CD4-positive, alpha-beta T cell treated with Interferon gamma for 1 hour (primary cell): Measurements from ENCODE around the gene ANAPC1.
A peak's percentile ranks its signal among the peaks of the same experiment; 100 is the strongest.
"Not testable (repeated sequence)": the region's sequence is repeated elsewhere in the genome, so short reads cannot be mapped to it uniquely, and the experiment has no call there.

ENCODE experiments used
- DNase-seq: peaks from one replicate; pipeline ENCODE4 v3.0.0-alpha.2; 2020

The ANAPC1 gene, protein sequence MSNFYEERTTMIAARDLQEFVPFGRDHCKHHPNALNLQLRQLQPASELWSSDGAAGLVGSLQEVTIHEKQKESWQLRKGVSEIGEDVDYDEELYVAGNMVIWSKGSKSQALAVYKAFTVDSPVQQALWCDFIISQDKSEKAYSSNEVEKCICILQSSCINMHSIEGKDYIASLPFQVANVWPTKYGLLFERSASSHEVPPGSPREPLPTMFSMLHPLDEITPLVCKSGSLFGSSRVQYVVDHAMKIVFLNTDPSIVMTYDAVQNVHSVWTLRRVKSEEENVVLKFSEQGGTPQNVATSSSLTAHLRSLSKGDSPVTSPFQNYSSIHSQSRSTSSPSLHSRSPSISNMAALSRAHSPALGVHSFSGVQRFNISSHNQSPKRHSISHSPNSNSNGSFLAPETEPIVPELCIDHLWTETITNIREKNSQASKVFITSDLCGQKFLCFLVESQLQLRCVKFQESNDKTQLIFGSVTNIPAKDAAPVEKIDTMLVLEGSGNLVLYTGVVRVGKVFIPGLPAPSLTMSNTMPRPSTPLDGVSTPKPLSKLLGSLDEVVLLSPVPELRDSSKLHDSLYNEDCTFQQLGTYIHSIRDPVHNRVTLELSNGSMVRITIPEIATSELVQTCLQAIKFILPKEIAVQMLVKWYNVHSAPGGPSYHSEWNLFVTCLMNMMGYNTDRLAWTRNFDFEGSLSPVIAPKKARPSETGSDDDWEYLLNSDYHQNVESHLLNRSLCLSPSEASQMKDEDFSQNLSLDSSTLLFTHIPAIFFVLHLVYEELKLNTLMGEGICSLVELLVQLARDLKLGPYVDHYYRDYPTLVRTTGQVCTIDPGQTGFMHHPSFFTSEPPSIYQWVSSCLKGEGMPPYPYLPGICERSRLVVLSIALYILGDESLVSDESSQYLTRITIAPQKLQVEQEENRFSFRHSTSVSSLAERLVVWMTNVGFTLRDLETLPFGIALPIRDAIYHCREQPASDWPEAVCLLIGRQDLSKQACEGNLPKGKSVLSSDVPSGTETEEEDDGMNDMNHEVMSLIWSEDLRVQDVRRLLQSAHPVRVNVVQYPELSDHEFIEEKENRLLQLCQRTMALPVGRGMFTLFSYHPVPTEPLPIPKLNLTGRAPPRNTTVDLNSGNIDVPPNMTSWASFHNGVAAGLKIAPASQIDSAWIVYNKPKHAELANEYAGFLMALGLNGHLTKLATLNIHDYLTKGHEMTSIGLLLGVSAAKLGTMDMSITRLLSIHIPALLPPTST (N-terminal part only)

DNA sequence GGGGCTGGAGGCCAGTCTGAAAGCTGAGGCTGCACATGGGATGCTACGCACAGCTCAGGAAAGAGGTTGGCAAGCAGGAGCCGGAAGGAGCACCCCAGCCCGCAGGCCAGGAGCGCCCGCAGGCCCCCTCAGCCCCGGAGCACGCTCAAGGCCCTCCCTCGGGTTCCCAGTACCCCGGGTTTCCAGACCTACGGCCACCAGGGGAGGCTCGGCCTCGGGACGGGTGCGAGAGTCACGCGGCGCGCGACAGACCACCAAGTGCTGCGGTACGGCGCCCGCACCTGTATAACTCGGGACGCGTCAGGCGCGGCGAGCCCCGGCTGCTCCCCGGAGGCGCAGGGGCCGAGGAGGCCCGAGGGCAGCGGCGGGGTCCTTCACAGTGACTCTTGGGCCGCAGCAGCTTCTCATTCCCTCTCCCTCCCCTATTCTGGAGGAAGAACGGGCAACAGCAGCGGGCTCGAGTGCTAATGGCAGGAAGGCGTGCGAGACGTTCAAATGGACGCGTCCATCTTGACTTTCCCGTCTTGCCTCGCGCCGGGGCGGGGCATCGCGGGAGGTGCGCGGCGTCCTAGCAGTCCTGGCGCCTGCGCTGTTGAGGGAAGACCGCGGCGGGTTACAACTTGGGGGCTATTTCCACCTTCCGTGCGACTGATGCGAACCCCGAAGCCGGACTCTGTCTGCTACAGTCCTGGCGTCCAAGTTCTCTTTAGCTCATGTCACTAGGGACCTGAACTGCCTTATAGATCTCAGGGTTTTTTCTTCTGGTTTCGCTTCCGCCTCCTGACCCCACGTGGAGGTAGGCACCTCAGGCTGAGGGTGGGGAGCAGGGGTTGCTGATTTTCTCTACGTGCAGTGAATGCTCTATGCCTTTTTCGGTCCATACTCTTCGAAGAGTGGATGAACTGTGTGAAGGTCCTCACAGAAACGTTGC lies at the start of gene ANAPC1:
ANAPC1 (minus strand) TSS at position 533 of the 931 bp plus-strand sequence. CDS start 3,368 bp downstream, outside the sequence.
- peak; percentile 79 for DNase-seq

DNA sequence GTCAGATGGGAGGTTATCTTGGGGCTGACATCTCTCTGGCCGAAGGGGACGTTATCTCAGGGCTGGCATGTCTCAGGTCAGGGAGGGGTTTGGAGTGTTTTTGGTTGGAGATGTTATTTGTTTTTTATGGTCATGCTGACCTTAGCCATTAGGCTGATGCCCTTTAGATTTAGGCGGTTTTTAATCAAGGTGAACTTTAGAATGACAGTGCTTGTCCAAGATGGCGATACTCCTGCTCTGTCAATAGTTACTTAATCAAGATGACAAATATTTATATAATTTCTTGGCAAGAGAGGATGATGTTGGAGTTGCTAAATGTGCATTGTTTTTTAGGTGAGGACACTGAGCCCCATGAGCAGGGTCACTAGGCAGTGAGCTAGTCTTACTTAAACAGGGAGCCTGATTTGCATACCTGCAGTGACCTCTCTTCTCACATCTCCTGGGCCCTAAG lies 48.9 kb upstream of the ANAPC1 start:
- DNase-seq = no peak

- DNase-seq = no peak
Measured at GRCh38 chr2:111930875-111931274, 46.9 kb upstream of the ANAPC1 start.

DNA sequence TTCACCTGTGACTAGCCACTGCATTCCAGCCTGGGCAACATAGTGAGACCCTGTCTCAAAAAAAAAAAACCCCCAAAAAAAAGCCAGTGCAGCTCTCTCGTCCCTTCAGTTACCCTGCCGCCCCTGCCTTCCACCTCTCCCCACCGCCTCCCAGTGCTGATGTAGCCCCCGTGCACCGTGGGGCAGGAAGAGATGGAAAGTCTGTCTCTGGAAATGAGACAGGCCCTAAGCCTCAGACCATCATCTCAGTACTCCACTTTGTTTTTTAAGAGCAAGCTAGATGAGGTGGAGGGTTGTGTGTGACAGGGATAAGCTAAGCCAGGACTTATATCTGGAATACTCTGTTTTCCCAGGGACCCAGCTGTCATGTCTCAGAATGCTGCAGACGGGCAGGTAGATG lies 46.4 kb upstream of the ANAPC1 start:
- no peak for DNase-seq

DNA sequence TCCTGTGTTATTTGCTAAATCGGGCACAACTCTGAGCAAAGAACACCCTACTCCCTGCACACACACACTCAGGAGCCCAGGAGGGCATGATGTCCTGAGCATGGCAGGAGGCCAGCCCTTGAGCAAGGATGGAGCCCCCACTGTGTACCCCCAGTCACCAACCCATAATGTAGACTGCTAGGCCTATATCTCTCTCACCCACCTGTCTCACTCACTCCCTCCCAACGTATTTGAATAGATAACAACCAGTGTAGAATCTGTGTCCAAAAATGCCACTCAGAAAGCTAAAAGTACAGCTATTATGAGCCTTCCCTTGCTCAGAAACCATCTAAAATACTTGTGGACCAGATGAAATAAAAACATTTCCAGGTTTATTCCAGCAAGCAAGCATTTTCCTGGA lies 43.7 kb upstream of the ANAPC1 start:
- DNase-seq = no peak

GRCh38 chr2:111924617-111925107 lies 40.7 kb upstream of the ANAPC1 start:
- no peak for DNase-seq

DNA sequence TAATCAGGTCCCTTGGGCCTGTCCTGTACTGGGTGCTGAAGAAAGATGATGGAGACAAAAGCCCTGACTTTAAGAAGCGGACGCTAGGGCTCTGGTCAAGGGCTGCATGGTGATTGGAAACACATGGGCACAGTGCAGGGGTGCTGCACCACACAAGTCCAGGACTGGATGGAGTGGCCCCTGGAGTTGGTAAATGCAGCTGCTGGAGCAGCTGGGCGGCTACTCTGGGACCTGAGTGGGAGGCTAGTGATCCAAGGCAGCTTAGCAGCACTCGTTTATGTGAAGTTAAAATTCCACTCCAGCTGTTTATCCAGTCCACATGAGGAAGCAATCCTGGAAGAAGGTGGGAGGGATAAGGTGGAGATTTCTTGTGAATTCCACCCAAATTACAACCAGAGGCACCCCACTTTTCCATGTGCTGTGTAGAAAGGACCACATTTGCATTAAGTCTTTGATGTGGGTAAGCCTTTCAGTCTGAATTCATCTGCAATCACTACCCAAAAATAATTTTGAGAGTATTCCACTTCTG lies 39.3 kb upstream of the ANAPC1 start:
- DNase-seq = no peak

DNA sequence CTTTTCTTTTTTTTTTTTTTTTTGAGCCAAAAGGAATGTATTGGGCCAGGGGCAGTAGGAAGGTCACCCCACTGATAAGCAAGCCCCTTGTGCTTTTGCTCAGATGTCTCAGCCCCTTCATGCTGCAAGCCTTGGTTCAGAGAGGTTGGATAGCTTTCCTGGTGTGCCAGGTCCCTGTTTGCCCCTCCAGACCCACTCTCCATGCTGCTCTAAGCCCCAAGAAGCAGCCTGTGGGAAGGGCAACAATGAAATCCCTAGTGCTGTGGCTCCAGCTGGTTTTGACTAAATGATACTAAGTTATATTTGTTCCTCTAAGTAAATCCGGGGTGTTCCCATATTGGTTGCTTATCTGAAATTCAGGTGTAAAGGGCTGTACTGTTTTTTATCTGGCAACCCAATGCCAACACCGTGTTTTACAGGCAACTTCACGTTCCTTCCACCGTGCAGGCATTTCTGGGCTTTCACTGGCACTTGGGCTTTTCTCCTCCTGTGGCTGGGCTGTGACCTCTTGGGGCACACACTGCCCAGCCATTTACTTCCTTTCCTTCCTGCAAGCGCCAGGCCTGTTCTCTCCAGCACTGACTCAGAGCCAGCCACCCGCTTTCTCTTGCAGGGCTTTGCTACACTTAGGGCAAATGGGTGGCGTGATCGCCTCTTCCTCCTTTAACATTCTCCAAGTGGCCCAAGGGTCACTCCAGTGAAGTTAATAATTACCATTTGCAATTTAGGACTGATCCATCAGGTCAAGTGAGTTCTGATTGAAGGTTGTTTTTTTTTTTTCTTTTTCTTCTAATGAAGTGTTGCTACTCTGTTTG lies 36.0 kb upstream of the ANAPC1 start:
- DNase-seq = peak; percentile 14

GRCh38 chr2:111919365-111919764 lies 35.4 kb upstream of the ANAPC1 start:
- no peak for DNase-seq

DNA sequence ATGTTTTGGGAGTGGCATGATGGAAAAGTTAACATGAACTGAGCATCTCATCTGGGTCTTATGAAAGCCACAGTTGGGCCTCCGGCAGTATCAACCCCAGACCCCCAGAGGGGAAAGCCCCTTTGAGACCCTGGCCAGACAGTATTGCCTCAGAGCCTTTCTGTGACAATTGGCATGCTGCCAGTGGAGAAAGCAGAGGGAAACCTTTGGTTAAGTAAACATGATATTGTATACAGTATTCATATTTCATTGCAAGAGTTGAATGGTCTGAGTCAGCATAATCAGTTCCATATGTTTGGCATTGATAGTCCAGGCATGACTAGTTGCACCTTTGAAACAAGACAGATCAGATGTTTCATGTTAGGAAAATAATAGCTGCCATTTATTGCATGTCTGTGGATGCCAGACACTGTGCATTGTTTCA lies 34.4 kb upstream of the ANAPC1 start:
- no peak for DNase-seq

- no peak for DNase-seq
Measured at GRCh38 chr2:111917106-111917505, 33.1 kb upstream of the ANAPC1 start.

DNA sequence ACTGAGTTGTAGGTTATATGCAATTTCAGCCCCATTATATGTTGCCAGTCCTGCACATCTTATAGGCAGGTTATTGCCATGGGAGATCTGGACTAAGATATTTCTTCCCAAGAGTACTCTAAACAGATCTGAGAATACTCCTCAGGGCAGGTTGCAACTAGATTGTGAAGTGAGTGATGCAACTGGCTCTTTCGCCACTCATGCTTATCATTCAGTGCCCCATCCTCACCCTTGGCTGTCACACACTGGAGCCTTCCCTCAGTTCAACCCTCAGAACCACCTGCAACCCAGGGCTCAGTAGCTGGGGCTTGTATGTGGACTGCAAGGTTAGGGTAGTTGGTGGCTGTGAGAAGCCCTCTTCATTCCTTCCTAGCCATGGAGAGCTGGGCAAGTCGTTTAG lies 28.6 kb upstream of the ANAPC1 start:
- DNase-seq = no peak

DNA sequence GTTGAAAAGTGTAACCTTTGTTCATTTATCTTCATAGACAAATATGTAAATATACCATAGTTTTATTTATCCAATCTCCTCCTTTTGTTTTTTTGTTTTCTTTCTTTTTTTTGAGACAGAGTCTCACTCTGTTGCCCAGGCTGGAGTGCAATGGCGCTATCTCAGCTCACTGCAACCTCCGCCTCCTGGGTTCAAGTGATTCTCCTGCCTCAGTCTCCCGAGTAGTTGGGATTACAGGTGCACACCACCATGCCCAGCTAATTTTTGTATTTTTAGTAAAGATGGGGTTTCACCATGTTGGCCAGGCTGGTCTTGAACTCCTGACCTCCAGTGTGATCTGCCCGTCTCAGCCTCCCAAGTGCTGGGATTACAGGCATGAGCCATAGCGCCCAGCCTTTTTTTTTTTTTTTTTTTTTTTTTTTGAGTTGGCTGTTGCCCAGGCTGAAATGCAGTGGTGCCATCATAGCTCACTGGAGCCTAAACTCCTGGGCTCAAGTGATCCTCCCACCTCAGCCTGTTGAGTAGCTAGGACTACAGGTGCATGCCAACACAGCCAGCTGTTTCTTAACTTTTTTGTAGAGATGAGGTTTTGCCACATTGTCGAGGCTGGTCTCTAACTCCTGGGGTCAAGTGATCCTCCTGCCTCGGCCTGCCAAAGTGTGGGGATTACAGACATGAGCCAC lies 27.4 kb upstream of the ANAPC1 start:
- DNase-seq = not testable (repeated sequence)

DNA sequence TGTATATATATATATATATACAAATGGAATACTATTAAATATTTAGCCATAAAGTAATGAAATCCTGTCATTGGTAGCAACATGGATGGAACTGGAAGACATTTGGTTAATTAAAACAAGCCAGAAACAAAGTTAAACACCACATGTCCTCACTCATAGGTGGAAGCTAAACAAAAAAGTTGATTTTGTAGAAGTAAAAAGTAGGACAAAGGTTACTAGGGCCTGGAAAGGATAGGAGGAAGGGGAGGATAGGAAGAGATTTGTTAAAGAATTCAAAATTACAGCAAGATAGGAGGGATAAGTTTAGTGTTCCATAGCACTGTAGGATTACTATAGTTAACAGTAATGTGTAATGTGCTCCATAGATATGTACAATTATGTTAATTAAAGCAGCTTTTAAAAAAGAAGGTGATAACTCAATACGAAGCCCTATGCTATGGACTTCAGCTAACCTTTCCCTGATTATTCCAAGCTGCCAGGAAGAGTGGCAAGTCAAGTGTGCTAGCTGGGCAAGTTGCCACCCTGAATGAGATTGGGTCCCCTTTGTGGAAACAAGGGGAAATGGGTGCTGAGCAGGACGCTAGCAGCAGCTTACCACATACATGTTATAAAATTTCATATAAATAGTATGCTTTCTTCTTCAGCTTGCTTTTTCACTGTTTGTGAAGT lies 26.8 kb upstream of the ANAPC1 start:
- no peak for DNase-seq

- DNase-seq = not testable (repeated sequence)
Measured at GRCh38 chr2:111909997-111910396, 26.0 kb upstream of the ANAPC1 start.

DNA sequence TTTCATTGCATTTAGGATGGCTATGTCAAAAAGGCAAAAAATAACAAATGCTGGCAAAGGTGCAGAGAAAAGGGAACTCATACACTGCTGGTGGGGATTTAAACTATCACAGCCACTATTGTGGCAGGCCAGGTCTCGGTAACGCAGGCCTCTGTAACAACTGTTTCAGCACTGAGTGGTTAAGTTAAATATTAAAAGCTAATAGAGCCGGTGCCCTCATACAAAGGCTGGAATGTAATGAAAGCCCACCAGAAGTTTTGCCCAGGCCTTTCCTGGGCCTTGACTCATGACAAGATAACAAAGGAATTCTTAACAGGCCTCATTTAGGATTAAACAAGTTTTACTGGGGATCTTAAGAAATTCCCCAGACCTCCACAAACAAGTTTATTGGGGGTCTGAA lies 25.1 kb upstream of the ANAPC1 start:
- no peak for DNase-seq

- DNase-seq = no peak
Measured at GRCh38 chr2:111908578-111908977, 24.6 kb upstream of the ANAPC1 start.

GRCh38 chr2:111905990-111906735 lies 22.2 kb upstream of the ANAPC1 start:
- no peak for DNase-seq

GRCh38 chr2:111905475-111905869 lies 21.5 kb upstream of the ANAPC1 start:
- DNase-seq = not testable (repeated sequence)
